ENCODE data around the gene MS4A10. TPM values are rescaled to one million over a fixed set of nuclear protein-coding genes. Genes with fewer than 3 reads are reported as not detected.
A peak's percentile ranks its signal among the peaks of the same experiment; 100 is the strongest.
"Not testable (repeated sequence)": the region's sequence is repeated elsewhere in the genome, so short reads cannot be mapped to it uniquely, and the experiment has no call there.

The MS4A10 gene
- total RNA-seq, 1 experiment from 2014 or later: not detected

GRCh38 chr11:60786811-60787567 is 1.9 kb downstream of the MS4A10 start:
- DNase-seq (ENCODE audit: low spot score): peak; percentile 83

GRCh38 chr11:60788401-60789125 is 3.4 kb downstream of the MS4A10 start:
- no peak for DNase-seq (ENCODE audit: low spot score)

GRCh38 chr11:60790726-60791125 is 5.6 kb downstream of the MS4A10 start:
- no peak for DNase-seq (ENCODE audit: low spot score)

GRCh38 chr11:60791153-60791933 is 6.2 kb downstream of the MS4A10 start:
- DNase-seq (ENCODE audit: low spot score): no peak

GRCh38 chr11:60792521-60792920 is 7.4 kb downstream of the MS4A10 start:
- no peak for DNase-seq (ENCODE audit: low spot score)

- DNase-seq (ENCODE audit: low spot score): no peak
Observed at GRCh38 chr11:60795291-60795690, 10.2 kb downstream of the MS4A10 start.

- no peak for DNase-seq (ENCODE audit: low spot score)
Observed at GRCh38 chr11:60797846-60798630, 12.9 kb downstream of the MS4A10 start.

- DNase-seq (ENCODE audit: low spot score): no peak
Observed at GRCh38 chr11:60798631-60799030, 13.5 kb downstream of the MS4A10 start.

- no peak for DNase-seq (ENCODE audit: low spot score)
Observed at GRCh38 chr11:60801194-60801593, 16.1 kb downstream of the MS4A10 start.

GRCh38 chr11:60803273-60803936 is 18.3 kb downstream of the MS4A10 start:
- DNase-seq (ENCODE audit: low spot score): no peak

GRCh38 chr11:60809249-60809648 is 24.1 kb downstream of the MS4A10 start:
- no peak for DNase-seq (ENCODE audit: low spot score)

- no peak for DNase-seq (ENCODE audit: low spot score)
Observed at GRCh38 chr11:60809691-60810090, 24.6 kb downstream of the MS4A10 start.

GRCh38 chr11:60810151-60810550 is 25.0 kb downstream of the MS4A10 start:
- no peak for DNase-seq (ENCODE audit: low spot score)

GRCh38 chr11:60810569-60810968 is 25.4 kb downstream of the MS4A10 start:
- no peak for DNase-seq (ENCODE audit: low spot score)

- DNase-seq (ENCODE audit: low spot score): no peak
Observed at GRCh38 chr11:60813324-60813723, 28.2 kb downstream of the MS4A10 start.

- no peak for DNase-seq (ENCODE audit: low spot score)
Observed at GRCh38 chr11:60814112-60814511, 29.0 kb downstream of the MS4A10 start.

- DNase-seq (ENCODE audit: low spot score): no peak
Observed at GRCh38 chr11:60816590-60817157, 31.5 kb downstream of the MS4A10 start.

- no peak for DNase-seq (ENCODE audit: low spot score)
Observed at GRCh38 chr11:60818057-60818456, 32.9 kb downstream of the MS4A10 start.

- DNase-seq (ENCODE audit: low spot score): no peak
Observed at GRCh38 chr11:60821827-60822599, 36.9 kb downstream of the MS4A10 start.

- DNase-seq (ENCODE audit: low spot score): not testable (repeated sequence)
Observed at GRCh38 chr11:60823745-60824306, 38.7 kb downstream of the MS4A10 start.
